AG04449 (cell line): ENCODE data around the gene KIR2DL4.
"Not testable (repeated sequence)": the region's sequence is repeated elsewhere in the genome, so short reads cannot be mapped to it uniquely, and the experiment has no call there.

Source experiments
- CTCF ChIA-PET: fragments of 350-600 bp; formaldehyde crosslinking; extraction: SDS; loops from one replicate; lab custom pipeline; 2021; ENCODE audit warnings: antibody characterized with exemption; lab: Yijun Ruan, JAX
- POLR2A ChIA-PET: fragments of 400-600, 350-600 bp; formaldehyde crosslinking; extraction: SDS; loops from one replicate; lab custom pipeline; 2020; ENCODE audit warnings: antibody characterized with exemption, inconsistent platforms; lab: Yijun Ruan, JAX
- DNase-seq: peaks from one replicate; pipeline ENCODE4 v3.0.0-alpha.2; 2010; ENCODE audit warnings: low read depth, low spot score
- H3K4me3 ChIP-seq: 2 replicates; pipeline ENCODE4 v1.5.1; 2011; ENCODE audit warnings: low read depth, mild to moderate bottlenecking, control low read depth, low read length
- TF ChIP-seq, protein P1 (sequence below): IDR thresholded peaks from one replicate; pipeline ENCODE4 v1.5.1; 2011; ENCODE audit warnings: mild to moderate bottlenecking, moderate library complexity, low read length, control low read depth, inconsistent platforms; ENCODE audit not compliant: insufficient read depth; ENCODE audit errors: missing control alignments

The KIR2DL4 gene

DNA sequence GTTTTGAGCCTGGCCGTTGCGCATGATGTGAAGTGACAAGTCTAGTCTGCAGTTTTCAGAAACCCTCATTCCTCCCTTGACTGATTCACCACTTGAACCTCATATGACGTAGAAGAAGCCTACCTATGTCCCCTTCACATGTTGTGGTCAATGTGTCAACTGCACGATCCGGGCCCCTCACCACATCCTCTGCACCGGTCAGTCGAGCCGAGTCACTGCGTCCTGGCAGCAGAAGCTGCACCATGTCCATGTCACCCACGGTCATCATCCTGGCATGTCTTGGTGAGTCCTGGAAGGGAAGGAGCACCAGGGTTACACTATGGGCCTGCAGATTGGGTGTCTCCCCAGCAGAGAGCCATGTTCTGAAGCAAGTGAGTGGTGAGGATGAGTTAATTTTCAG is at the start of gene KIR2DL4:
KIR2DL4 (plus strand) TSS at position 201 of the 400 bp plus-strand sequence; CDS start at position 243, 42 bp downstream.
- TF ChIP-seq, protein P1, sequence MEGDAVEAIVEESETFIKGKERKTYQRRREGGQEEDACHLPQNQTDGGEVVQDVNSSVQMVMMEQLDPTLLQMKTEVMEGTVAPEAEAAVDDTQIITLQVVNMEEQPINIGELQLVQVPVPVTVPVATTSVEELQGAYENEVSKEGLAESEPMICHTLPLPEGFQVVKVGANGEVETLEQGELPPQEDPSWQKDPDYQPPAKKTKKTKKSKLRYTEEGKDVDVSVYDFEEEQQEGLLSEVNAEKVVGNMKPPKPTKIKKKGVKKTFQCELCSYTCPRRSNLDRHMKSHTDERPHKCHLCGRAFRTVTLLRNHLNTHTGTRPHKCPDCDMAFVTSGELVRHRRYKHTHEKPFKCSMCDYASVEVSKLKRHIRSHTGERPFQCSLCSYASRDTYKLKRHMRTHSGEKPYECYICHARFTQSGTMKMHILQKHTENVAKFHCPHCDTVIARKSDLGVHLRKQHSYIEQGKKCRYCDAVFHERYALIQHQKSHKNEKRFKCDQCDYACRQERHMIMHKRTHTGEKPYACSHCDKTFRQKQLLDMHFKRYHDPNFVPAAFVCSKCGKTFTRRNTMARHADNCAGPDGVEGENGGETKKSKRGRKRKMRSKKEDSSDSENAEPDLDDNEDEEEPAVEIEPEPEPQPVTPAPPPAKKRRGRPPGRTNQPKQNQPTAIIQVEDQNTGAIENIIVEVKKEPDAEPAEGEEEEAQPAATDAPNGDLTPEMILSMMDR = no peak

DNA sequence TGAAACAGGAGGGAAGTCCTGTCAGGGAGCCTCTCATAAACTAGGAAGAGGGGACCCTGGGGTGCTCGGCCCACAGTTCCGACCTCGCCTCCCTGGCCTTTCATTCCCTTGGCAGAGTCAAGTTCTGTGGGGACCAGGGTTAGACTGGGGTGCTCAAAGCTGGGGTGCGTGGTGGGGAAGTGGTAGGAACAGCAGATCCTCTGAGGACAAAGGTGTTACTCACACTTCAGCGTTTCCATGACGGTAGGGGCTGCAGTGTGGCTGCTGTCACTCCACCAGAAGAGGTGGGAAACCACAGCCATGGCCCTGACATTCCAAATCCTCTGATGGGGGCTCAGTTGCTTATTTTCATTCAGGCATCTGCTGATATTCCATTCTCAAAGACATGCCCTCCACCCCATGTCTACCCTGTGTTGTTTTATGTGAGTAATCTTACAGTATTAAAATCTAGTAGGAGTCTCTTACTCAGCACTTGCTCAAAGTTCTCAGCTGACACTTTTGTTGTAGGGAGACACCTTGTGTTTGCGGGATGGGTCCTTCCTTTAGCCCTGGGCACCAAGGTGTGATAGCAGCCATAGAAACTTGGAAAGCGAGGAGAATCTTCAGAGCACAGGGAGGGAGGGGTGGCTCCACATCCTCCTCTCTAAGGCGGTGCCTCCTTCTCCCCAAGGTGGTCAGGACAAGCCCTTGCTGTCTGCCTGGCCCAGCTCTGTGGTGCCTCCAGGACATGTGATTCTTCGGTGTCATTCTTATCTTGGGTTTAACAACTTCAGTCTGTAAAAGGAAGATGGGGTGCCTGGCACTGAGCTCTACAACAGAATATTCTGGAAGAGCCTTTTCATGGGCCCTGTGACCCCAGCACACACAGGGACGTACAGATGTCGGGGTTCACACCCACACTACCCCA is 47.0 kb upstream of the KIR2DL4 start:
- H3K4me3 ChIP-seq, DNase-seq, POLR2A ChIA-PET, CTCF ChIA-PET: not testable (repeated sequence)

More for the DNA sequence above, at the start of gene KIR2DL4:
- DNase-seq = no peak
- CTCF ChIA-PET = no interaction called here
- no peak within 1 kb of the TSS for H3K4me3 ChIP-seq
- POLR2A ChIA-PET = no interaction called here

DNA sequence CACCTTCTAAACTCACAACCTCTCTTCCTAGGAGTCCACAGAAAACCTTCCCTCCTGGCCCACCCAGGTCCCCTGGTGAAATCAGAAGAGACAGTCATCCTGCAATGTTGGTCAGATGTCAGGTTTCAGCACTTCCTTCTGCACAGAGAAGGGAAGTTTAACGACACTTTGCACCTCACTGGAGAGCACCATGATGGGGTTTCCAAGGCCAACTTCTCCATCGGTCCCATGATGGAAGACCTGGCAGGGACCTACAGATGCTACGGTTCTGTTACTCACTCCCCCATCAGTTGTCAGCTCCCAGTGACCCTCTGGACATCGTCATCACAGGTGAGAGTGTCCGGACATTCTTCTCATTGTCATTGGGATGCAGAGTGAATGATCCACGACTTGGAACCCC is 44.8 kb upstream of the KIR2DL4 start:
- CTCF ChIA-PET, POLR2A ChIA-PET, H3K4me3 ChIP-seq, DNase-seq: not testable (repeated sequence)

DNA sequence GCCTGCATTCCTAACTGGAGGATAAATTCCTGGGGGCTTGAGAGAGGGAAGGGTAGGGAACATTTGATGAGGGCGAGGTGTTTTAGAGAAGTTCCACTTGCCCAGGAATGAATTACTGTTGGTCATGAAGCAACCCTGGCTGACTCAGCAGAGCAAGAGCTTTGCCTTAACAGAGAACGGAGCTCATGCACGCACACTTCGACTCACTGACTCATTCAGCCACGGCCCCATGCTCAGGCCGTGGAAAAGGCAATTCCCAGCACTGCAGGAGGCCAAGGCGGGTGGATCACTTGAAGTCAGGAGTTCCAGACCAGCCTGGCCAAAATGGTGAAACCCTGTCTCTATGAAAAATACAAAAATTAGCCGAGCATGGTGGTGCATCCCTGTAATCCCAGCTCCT is 39.2 kb upstream of the KIR2DL4 start:
- DNase-seq, CTCF ChIA-PET, POLR2A ChIA-PET: not testable (repeated sequence)

DNA sequence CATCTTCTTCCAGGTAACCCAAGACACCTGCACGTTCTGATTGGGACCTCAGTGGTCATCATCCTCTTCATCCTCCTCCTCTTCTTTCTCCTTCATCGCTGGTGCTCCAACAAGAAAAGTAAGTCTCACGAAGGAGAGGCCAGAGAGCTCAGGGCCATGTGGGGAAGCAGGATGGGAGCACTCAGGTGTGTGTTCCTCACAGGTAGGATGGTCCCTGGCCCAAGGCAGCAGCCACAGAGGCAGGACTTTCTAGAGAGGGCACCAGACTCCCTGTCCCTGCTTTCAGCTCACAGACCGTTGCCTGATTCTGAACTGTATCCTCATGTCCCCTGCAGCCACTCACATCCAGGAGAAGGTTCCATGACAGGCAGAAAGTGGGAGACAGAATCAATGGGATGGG is 36.9 kb upstream of the KIR2DL4 start:
- POLR2A ChIA-PET, H3K4me3 ChIP-seq, CTCF ChIA-PET, DNase-seq: not testable (repeated sequence)

More for the DNA sequence above, 39.2 kb upstream of the KIR2DL4 start:
- not testable (repeated sequence) for H3K4me3 ChIP-seq

DNA sequence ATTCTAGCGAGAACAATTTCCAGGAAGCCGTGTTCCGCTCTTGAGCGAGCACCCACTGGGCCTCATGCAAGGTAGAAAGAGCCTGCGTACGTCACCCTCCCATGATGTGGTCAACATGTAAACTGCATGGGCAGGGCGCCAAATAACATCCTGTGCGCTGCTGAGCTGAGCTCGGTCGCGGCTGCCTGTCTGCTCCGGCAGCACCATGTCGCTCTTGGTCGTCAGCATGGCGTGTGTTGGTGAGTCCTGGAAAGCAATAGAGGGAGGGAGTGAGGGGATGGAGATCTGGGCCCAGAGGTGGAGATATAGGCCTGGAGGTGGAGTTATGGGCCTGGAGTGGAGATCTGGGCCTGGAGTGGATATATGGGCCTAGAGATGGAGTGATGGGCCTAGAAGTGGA is 33.8 kb upstream of the KIR2DL4 start, which contains the start of gene KIR2DL1:
KIR2DL1 (plus strand) TSS at position 148 of the 400 bp plus-strand sequence; CDS start at position 206, 58 bp downstream.
- CTCF ChIA-PET, POLR2A ChIA-PET, H3K4me3 ChIP-seq, DNase-seq: not testable (repeated sequence)

DNA sequence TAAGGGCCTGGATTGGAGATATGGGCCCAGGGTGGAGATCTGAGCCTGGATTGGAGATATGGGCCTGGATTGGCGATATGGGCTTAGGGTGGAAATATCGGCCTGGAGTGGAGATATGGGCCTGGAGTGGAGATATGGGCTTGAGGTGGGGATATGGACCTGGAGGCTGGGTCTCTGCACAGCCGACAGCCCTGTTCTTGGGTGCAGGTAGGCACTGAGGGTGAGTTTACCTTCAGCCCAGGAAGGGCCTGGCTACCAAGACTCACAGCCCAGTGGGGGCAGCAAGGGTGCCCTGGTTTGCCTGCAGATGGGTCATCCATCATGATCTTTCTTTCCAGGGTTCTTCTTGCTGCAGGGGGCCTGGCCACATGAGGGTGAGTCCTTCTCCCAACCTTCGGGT is 32.9 kb upstream of the KIR2DL4 start:
- CTCF ChIA-PET, H3K4me3 ChIP-seq, POLR2A ChIA-PET, DNase-seq: not testable (repeated sequence)

DNA sequence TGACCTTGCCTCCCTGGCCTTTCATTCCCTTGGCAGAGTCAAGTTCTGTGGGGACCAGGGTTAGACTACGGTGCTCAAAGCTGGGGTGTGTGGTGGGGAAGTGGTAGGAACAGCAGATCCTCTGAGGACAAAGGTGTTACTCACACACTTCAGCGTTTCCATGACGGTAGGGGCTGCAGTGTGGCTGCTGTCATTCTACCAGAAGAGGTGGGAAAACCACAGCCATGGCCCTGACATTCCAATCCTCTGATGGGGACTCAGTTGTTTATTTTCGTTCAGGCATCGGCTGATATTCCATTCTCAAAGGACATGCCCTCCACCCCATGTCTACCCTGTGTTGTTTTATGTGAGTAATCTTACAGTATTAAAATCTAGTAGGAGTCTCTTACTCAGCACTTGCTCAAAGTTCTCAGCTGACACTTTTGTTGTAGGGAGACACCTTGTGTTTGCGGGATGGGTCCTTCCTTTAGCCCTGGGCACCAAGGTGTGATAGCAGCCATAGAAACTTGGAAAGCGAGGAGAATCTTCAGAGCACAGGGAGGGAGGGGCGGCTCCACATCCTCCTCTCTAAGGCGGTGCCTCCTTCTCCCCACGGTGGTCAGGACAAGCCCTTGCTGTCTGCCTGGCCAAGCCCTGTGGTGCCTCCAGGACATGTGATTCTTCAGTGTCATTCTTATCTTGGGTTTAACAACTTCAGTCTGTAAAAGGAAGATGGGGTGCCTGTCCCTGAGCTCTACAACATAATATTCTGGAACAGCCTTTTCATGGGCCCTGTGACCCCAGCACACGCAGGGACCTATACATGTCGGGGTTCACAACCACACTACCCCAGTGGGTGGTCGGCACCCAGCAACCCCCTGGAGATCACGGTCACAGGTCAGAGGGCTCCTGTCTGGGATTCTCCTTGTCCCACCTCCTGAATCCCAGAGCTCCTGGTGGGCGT is 32.1 kb upstream of the KIR2DL4 start:
- POLR2A ChIA-PET = not testable (repeated sequence)

DNA sequence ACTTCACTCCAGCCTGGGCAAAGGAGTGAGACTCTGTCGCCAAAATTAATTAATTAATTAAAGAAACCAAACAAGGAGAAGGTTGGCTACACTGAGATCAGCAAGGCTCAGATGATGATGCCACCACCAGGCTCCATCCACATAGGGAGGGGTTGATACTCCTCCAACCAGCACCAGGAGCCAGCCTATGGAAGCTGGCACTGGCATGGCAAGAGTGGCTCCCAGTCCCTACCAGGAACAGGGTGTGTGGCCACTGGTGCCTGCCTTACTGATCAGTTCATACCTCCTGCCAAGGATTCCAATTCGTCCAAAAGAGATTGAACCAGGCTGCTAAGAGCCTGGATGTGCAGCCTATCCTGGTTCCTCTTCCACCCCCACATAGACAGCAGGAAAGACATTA is 30.7 kb upstream of the KIR2DL4 start:
- DNase-seq, POLR2A ChIA-PET, H3K4me3 ChIP-seq, CTCF ChIA-PET: not testable (repeated sequence)

More for the DNA sequence above, 32.1 kb upstream of the KIR2DL4 start:
- CTCF ChIA-PET, H3K4me3 ChIP-seq, DNase-seq: not testable (repeated sequence)

DNA sequence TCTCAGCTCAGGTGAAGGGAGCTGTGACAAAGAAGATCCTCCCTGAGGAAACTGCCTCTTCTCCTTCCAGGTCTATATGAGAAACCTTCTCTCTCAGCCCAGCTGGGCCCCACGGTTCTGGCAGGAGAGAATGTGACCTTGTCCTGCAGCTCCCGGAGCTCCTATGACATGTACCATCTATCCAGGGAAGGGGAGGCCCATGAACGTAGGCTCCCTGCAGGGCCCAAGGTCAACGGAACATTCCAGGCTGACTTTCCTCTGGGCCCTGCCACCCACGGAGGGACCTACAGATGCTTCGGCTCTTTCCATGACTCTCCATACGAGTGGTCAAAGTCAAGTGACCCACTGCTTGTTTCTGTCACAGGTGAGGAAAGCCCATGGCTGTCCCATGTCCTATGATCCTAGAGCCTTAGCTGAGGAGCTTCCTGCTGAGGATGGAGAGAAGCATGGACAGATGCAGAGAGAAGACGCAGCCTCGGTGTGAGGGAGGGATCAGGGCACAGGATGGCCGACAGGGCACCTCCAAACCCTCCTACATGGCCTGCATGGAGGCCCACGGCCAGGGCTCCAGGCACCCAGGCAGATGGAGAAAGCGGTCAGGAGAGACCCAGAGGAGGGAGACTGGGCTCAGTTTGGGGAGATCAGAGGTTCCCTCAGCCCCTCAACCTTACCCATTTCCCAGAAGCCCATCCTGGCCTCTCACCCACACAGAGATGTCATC is 28.2 kb upstream of the KIR2DL4 start:
- DNase-seq, CTCF ChIA-PET, H3K4me3 ChIP-seq, POLR2A ChIA-PET: not testable (repeated sequence)

DNA sequence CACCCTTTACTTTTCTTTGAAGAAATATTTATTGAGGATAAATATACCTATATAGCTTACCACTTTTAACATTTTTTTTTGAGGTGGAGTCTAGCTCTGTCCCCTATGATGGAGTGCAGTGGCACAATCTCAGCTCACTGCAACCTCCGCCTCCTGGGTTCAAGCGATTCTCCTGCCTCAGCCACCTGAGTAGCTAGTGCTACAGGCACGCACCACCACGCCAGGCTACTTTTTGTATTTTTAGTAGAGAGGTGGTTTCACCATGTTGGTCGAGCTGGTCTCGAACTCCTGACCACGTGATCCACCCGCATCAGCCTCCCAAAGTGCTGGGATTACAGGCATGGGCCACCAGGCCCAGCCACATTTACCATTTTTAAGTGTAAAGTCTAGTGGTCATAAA is 27.6 kb upstream of the KIR2DL4 start:
- H3K4me3 ChIP-seq, POLR2A ChIA-PET, DNase-seq, CTCF ChIA-PET: not testable (repeated sequence)

DNA sequence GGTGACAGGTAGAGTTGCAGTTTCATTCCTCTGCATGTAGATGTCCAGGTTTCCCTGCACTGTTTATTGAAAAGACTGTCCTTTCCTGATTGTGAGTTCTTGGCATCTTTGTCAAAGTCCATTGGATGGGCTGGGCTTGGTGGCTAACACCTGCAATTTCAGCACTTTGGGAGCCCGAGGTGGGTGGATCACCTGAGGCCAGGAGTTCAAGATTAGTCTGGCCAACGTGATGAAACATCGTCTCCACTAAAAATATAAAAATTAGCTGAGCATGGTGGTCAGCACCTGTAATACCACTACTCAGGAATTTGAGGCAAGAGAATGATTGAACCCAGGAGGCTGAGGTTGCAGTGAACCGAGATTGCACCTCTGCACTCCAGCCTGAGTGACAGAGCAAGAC is 25.6 kb upstream of the KIR2DL4 start:
- H3K4me3 ChIP-seq, DNase-seq, CTCF ChIA-PET, POLR2A ChIA-PET: not testable (repeated sequence)

DNA sequence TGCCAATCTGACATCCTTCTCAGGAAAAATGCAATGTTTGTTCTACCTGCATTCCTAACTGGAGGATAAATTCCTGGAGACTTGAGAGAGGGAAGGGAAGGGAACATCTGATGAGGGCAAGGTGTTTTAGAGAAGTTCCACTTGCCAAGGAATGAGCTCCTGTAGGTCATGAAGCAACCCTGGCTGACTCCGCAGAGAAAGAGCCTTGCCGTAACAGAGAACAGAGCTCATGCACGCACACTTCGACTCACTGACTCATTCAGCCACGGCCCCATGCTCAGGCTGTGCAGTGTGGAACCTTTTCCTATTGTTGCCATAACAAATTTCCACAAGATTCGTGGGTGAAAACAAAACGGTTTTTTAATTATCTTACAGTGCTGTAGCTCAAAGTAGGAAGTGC is 24.5 kb upstream of the KIR2DL4 start:
- DNase-seq, POLR2A ChIA-PET, H3K4me3 ChIP-seq, CTCF ChIA-PET: not testable (repeated sequence)

DNA sequence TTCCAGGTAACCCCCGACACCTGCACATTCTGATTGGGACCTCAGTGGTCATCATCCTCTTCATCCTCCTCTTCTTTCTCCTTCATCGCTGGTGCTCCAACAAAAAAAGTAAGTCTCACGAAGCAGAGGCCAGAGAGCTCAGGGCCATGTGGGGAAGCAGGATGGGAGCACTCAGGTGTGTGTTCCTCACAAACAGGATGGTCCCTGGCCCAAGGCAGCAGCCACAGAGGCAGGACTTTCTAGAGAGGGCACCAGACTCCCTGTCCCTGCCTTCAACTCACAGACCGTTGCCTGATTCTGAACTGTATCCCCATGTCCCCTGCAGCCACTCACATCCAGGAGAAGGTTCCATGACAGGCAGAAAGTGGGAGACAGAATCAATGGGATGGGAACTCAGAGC is 20.5 kb upstream of the KIR2DL4 start:
- DNase-seq, POLR2A ChIA-PET, CTCF ChIA-PET, H3K4me3 ChIP-seq: not testable (repeated sequence)
